Effector CD4-positive, alpha-beta T cell (primary cell): Measurements from ENCODE around the gene XYLT2.
"Not testable (repeated sequence)": the region's sequence is repeated elsewhere in the genome, so short reads cannot be mapped to it uniquely, and the experiment has no call there.

Experiments
- DNase-seq: peaks from one replicate; pipeline ENCODE4 v3.0.0-alpha.2; 2020
- total RNA-seq: gene quantifications from one replicate; lab custom pipeline; 2026; lab: John Stamatoyannopoulos, UW

Gene XYLT2
- 36.0 reads per million, percentile 61 among the genes with 10 or more reads in this experiment for total RNA-seq

DNA sequence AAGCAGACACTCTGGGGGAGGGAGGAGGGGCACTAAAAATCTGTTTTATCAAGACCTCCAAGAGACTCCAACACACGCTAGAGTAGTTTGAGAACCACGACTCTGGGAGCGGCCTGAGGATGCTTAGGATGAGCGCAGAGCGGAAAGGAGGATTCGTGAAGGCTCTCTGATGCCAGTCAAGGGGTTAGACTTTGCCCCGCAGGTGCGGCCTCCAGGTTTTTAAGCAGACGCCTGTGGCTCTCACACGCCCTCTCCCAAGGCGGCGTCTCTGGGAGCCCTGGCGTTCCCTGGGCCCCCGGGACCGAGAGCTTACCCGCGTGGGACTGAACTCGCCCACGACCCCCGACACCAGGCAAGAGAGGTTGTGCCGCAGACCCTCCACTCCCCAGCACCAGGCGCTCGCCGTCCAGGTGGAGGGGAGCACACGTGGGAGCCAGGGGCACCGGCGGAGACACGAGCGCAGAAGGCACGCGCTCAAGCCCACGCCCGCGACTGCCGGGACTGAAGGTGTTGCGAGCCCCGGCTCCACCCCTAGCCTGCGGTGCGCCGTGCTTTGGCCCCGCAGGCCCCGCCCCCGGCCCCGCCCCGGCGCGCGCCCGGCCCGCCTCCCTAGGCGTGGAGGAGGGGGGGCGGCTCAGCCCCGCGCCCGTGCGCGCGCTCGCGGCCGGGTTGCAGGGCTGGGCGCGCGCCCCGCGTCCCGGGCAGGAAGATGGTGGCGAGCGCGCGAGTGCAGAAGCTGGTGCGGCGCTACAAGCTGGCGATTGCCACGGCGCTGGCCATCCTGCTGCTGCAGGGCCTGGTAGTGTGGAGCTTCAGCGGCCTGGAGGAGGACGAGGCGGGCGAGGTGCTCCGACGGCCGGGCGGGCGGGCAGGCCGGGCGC is at the start of gene XYLT2:
XYLT2 (plus strand) TSS at position 695 of the 881 bp plus-strand sequence; CDS start at position 710, 15 bp downstream.
- DNase-seq, result peak; percentile 86

DNA sequence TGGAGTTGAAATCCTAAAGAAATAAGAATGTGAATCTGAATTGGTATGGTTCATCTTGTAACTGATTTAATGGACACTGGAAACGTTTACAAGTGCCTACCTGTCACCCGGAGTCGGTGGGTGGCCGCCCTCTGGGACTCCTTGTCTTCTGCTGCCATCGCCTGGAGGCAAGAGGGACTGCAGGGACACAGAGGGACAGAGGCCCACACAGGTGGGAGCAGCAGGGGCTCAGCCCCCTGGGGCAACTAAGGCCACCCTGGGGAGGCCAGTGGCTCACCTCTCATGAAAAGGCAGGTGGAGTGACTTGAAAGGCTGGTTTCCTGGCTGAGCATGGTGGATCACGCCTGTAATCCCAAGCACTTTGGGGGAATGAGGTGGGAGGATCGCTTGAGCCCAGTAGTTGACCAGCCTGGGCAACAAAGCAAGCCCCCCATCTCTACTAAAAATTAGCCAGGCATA is 48.5 kb upstream of the XYLT2 start:
- DNase-seq, result peak; percentile 66

DNA sequence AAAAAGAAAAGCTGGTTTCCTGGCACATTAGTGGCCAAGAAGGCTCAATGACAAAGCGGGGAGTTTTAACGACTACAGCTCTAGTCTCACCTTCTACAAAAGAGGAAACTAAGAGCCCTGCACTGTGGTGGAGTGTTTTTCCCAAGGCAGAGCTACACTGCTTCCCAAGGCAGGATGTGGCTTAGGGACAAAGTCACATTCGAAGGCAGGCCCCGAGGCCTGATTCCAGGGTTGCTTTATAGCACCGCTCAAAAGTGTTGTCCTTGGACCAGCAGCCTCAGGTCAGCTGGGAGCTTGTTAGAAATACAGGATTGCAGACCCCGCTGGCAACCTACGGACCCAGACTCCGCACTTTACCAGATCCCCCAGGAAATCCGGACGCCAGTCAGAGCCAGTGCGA is 47.9 kb upstream of the XYLT2 start:
- DNase-seq, result no peak

DNA sequence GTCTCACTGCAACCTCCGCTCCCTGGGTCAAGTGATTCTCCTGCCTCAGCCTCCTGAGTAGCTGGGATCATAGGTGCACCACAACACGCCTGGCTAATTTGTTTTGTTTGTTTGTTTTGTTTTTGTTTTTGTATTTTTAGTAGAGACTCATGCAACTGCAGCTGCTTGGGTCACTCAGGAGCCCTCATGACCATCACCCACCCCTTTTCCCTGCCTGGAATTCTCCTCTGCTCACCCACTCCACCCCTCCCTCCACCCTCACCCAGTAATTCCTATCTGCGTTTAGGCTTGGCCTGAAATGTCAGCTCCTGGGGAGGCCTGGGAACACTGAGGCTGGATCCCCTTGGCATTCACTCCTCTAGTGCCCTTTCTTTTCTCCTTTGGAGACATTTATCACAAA is 46.1 kb upstream of the XYLT2 start:
- DNase-seq, result no peak

DNA sequence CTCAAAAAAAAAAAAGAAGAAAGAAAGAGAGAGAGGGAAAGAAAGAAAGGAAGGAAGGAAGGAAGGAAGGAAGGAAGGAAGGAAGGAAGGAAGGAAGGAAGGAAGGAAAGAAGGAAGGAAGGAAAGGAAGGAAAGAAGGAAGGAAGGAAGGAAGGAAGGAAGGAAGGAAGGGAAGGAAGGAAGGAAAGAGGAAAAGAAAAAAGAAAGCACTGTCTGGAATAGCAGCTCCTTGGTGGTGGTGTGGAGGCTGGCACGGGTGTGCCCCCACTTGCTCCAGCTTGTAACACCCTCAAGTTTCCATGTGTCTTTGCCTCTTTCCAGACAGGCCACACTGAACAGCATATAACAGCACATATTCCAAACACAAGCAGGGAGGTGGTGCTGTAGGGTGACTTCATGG is 45.1 kb upstream of the XYLT2 start:
- DNase-seq, result not testable (repeated sequence)

DNA sequence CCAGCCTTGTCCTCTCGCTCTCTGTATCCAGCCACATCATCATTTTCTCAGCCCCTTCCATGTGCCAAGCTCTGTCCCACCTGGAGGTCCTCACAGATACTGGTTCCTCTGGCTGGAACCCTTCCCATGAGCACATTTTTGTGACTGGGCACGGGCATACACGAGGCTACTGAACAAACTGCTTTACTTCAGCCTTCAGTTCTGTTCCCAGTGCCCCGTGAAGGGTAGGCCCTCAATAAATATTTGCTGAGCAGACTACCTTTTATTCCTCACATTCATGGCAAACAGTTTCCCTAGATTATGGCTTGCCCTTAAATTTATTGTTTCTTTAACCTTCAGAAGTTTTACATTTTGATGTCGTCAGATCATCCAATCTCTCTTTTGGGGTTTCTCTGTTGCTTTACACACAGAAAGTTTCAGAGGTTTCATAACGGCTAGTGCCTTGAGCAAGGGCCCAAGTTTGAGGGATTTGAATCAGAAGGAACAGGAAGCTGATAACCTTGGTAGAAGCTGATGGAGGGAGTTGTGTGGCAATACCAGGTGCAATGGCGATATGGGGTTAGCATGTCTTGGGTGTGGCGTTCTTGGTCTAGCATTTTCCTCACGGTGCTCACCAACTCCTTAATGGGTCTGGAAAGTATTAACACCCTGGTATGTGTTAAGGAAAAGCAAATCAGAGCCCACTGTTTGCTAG is 43.9 kb upstream of the XYLT2 start:
- no peak for DNase-seq

DNA sequence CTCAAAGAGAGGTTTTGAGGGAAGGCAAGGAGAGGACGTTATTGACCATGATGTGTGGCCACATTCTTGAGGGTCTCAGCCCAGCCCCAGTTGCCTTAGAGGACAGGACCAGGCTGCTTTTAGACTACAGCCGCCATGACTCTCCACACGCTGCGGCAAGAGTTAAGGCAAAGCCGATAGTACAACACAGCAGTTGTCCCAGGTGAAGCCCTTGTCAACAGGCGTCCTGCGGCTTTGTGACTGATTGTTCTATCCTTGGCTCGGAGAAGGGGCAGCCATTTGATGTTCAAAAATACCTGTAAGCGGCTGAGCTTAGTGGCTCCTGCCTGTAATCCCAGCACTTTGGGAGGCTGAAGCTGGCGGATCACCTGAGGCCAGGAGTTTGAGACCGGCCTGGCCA is 42.9 kb upstream of the XYLT2 start:
- no peak for DNase-seq

DNA sequence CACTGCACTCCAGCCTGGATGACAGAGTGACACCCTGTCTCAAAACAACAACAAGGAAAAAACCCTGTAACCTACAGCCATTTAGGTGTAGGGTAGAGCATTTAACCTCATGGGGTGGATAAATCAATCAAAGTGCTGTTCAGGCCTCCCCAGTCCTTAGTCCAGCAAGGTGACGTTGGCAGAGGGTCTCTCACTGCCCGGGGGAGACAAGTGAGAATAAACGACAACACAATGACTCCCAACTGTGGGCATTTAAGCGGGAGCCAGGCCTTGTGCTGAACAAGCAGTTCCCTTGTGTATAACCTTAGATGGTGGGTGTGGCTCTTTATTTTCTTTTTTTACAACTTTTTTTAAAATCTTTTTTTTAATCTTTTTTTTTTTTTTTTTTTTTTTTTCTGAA is 42.3 kb upstream of the XYLT2 start:
- DNase-seq, result no peak

DNA sequence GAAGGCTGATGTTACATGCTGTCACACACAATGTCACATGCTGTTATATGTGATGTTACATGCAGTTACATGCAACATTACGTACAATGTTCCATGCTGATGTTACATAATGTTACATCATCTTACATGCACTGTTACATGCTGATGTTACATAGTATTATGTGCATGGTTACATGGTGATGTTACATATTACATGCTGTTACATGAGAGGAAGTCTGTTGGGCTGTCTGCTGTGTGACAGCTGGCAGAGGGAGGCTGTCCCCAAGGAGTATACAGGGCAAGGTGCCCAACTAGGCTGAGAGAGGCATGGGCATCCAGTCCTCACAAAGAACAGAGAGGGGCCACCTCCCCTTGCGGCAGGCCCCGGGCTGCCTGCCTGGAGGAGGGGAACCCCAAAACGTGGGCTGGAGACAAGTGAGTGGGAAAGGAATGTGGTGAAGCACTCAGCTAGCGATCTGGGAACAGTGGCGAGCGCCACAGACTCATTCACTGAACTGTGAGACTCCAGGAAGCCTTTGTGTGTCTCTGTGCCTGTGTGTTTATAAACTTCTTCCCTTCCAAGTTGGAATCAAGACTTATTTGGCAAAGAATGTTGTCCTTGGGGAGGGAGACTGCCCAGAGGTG is 41.0 kb upstream of the XYLT2 start:
- DNase-seq, result no peak

DNA sequence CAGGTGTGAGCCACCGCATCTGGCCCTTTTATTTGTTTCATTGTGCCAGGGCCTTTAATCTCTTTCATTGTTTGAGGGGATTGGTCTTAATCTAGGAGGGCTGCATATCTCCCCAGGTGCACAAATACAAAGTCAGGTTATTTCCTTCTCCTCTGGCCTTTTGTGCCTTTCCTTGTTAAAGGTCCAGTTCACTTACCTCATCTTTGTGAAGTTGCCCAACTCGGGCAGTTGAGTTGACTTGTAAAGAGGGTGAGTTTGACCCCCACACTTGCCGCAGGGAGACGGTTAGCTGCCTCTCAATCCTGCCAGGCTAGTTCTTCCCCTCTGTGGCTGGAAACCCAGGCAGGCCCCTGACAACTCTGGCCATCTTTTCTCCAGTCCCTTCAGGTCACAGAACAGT is 38.3 kb upstream of the XYLT2 start:
- DNase-seq, result no peak

DNA sequence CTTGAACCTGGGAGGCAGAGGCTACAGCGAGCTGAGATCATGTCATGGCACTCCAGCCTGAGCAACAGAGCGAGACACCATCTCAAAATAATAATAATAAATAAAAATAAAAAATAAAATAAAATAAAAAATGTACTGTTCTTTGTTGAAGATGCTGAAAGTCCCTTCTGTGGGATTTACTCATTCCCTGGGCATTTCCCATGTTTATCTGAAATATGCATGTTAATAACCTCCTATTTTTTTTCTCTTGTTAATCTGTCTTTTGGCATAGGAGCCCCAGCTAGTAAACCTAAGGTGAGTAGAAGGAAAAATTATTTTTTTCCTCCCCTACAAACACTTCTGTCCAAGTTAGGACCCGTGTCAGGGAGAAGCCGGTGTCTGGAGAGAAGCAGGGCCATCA is 37.3 kb upstream of the XYLT2 start:
- DNase-seq, result no peak

DNA sequence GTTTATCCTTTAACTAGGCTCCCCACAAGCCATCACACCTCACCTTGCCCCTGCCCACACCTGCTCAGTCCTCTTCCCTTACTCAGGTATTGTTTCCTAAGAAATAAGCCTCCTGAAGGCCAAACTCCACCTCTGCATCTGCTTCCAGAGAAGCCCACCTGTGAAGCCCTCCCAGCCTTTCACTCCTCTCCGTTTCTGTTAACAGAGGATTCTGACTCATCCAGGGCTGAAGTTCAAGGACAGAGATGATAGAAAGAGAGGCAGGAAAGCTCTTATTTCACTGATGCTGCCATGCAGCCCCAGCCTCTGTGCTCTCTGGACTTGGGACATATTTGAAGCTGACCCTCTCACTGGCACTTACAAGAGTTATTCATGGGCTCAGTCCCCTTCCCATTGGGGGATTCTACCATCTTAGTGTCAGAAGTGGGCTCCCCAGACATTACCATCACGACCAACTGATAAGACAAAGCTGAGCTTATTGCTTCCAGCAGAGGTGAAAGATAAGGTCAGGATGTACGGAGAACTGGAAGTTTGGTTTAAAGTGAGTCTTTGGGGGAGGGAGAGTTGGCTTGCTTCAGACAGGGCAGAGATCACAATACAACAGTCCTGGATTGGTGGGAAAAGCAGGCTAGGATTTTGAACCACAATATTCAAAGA is 35.3 kb upstream of the XYLT2 start:
- no peak for DNase-seq

DNA sequence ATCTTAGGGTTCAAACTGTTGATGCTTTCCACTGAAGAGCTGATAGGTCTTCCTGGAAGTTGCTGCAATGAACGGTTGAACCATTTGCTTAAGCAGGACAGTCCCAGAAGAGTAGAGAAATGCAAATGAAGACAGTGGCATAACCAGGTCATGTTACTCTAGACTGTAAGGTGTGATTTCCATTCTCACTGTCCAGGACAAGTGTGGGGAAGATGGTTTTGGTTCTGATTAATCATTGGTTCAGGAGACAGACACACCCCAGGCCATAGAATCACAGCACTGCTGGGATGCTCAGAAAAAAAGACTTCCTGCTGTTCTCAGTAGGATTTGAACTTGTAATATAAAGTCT is 34.8 kb upstream of the XYLT2 start:
- DNase-seq, result no peak

DNA sequence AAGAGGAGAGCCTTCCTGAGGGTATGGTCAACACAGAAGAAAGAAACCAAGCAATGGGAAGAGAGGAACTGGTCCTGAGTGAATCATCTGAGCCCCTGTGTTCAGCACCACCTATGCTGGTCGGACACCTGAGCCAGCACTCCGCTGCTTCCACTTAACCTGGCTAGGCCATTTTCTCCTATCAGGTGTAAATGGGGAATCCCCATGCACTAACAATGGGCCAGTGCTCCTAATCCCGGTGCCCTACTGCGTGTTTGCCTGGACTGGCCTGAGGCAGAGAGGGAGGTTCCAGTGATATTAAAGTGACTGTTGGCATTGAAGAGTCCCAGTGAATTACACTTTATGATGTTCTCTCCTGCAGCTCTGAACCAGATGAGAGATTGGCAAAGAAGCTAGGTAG is 34.4 kb upstream of the XYLT2 start:
- DNase-seq, result no peak

DNA sequence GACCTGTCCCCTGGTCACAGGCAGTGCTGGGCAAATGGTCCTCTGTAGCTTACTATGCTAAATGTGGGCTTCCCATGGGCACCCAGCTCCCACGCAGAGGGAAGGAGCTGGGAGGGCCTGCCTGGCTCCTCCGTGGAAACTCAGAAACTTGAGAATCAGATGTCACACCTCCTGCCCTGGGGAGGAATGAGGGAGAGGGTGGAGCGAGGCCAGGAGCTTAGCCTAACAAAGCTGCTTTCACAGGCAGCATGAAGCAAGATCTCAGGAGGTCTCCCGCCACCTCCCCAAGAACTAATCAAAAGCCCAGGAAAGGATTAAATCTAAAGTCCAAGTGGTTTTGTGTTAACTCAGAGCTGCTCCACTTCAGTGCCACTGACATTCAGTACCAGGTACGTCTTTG is 33.6 kb upstream of the XYLT2 start:
- no peak for DNase-seq

DNA sequence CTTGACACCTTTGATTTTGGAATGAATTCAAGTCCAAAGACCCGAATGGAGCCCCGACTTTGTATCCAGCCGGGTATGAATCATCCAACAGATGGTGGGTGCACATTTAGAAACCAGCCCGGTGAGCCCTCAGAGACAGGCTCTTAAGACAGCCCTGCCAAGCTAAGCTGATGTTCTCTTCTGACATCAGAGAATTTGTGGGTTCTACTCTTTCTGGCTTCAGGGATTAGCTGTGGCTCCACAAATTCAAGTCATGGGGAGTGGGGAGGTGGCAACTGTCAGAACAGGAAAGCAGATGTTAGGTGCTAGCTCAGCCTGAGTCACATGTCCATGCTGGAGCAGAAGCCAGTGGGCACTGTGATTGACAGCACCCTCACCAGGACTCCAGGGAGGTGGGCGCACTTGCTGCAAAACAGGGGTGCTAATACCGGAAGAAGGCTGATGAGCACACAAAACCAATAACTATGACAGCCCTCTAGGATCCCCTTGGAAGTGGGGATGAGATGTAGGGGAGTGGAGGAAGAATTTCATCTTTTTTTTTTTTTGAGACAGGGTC is 31.4 kb upstream of the XYLT2 start:
- no peak for DNase-seq

DNA sequence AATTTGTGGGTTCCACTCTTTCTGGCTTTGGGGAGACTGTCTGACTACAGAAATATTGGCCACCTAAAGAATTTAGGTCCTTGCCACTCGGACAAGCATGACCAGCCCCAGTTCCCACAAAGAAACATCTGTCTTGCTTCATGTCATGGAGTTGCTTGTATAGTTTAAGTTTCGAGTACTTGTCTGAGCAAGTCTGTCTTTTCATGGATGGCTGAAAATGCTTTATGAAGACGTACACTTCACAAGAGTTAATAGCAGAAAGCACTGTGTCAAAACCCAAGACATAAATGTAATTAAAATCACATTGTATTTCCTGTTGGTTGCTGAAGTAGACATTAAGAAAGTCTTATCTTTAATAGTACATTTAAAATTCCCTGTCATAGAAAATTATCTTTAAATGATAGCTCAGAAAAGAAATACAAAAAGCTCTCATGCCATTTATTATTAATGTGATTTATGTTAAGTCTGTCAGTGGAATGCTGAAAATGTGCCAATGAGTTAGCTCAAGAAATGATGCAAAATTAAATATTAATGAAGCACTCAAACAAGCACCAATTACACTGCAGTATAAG is 29.8 kb upstream of the XYLT2 start:
- no peak for DNase-seq

DNA sequence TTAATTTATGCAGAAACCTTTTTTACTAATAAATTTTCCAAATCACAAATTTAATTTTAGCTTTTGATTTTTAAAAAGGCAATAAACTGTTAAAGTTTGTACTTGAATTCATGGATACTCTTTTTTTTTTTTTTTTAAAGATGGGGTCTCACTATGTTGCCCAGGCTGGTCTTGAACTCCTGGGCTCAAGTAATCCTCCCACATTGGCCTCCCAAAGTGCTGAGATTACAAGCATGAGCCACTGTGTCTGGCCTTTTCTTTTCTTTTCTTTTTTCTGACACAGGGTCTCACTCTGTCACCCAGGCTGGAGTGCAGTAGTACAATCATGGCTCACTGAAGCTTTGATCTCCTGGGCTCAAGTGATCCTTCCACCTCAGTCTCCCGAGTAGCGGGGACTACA is 29.3 kb upstream of the XYLT2 start:
- not testable (repeated sequence) for DNase-seq

DNA sequence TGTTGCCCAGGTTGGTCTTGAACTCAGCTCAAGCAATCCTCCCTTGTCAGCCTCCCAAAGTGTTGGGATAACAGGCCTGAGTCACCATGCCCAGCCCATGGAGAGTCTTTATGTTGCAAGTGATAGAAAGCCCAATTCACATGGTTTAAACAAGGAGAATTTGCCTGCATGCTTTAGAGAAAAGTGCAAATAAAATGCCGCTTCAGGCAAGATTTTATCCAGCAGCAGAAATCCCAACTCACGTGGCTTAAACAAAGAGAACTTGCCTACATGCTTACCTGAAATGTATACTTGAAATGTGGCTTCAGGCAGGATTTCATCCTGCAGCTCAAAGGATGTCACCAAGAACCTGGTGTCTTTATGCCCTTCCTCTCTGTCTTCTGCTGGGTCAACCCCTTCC is 28.8 kb upstream of the XYLT2 start:
- no peak for DNase-seq

DNA sequence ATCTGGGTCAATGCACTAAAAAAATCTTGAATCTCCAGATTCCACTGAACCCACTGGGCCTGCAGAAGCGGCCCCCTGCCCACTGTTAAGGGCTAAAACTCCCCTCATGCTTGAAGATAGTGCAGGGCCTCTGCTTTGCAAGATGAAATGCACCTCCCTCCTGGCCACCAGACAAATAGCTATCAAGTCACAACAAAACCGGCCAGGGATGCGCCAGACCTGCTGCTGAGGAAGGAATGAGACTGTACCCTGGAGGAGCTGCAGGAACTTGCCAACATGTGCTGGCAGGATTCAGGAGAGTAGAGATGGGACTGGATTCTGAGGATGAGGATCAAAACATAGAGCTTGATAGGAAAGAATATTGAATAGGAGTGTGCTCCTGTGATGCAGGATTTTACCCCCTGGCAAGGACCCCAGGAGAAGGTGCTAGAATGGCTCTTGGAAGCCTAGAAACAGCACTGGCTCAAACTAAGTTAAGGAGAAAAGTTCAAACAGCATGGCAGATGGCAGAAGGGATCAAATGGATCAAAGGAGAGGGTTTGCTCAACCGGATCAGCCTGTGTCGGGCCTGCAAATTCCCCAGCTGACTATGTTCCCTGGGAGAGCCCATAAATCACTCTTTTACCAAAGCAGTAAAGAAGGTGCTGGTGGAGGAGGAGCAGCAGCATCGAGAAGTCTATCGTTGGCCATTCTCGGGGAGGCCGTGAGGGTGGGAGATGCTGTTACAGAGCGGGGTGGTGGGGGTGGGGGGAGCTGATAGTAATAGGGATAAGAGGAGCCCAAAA is 27.2 kb upstream of the XYLT2 start:
- no peak for DNase-seq

DNA sequence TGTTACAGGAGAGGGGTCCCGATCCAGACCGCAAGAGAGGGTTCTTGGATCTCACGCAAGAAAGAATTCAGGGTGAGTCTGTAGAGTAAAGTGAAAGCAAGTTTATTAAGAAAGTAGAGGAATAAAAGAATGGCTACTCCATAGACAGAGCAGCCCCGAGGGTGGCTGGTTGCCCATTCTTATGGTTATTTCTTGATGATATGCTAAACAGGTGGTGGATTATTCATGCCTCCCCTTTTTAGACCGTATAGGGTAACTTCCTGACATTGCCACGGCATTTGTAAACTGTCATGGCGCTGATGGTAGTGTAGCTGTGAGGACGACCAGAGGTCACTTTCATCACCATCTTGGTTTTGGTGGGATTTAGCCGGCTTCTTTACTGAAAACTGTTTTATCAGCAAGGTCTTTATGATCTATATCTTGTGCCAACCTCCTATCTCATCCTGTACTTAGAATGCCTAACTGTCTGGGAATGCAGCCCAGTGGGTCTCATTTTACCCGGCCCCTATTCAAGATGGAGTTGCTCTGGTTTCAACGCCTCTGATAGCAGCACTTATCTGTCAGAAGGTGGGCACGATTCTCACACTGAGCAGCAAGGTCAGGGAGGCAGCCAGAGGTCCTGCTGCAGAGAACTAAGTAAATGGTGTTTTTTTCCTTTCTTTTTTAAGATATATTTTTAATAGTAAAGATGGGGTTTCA is 26.5 kb upstream of the XYLT2 start:
- DNase-seq, result no peak
